DOHH2 (cell line): Measurements from ENCODE around the gene RAD51B.

Source experiments
- H3F3A ChIP-seq: fragments of 200-600 bp; sonication (generic), shearing (Covaris generic); 2 replicates; pipeline ENCODE4 v1.6.0; 2016; ENCODE audit warnings: antibody characterized with exemption, mild to moderate bottlenecking; ENCODE audit not compliant: control insufficient read depth, insufficient read depth
- H3K27ac ChIP-seq: fragments of 200-600 bp; sonication (generic); 2 replicates; pipeline ENCODE4 v1.5.1; 2014; ENCODE audit warnings: low read depth, mild to moderate bottlenecking, low read length, moderate library complexity
- H3K27me3 ChIP-seq: fragments of 200-600 bp; sonication (generic); 2 replicates; pipeline ENCODE4 v1.6.1; 2014; ENCODE audit warnings: mild to moderate bottlenecking, low read length, mixed read lengths; ENCODE audit not compliant: control insufficient read depth
- H3K36me3 ChIP-seq: fragments of 200-600 bp; sonication (generic); 2 replicates; pipeline ENCODE4 v1.6.1; 2014; ENCODE audit warnings: mild to moderate bottlenecking, low read length, moderate library complexity, mixed read lengths; ENCODE audit not compliant: control insufficient read depth
- H3K4me1 ChIP-seq: fragments of 200-600 bp; sonication (generic); 2 replicates; pipeline ENCODE4 v1.6.1; 2014; ENCODE audit warnings: mild to moderate bottlenecking, low read length, mixed read lengths; ENCODE audit not compliant: control insufficient read depth
- H3K4me2 ChIP-seq: fragments of 200-600 bp; sonication (generic); 2 replicates; pipeline ENCODE4 v1.6.0; 2014; ENCODE audit warnings: mild to moderate bottlenecking, low read length, moderate library complexity
- H3K4me3 ChIP-seq: fragments of 200-600 bp; sonication (generic); 2 replicates; pipeline ENCODE4 v1.5.1; 2014; ENCODE audit warnings: mild to moderate bottlenecking, low read length, mixed read lengths
- H3K79me2 ChIP-seq: fragments of 200-600 bp; sonication (generic); 2 replicates; pipeline ENCODE4 v1.6.1; 2014; ENCODE audit warnings: mild to moderate bottlenecking, low read length, mixed read lengths; ENCODE audit not compliant: control insufficient read depth
- H3K9me2 ChIP-seq: fragments of 200-600 bp; sonication (generic); replicated peaks from 2 replicates; pipeline ENCODE4 v1.6.1; 2014; ENCODE audit warnings: mild to moderate bottlenecking, low read length, mixed read lengths; ENCODE audit not compliant: control insufficient read depth
- H3K9me3 ChIP-seq: fragments of 200-600 bp; sonication (generic); 2 replicates; pipeline ENCODE4 v1.6.1; 2014; ENCODE audit warnings: antibody characterized with exemption, low read length, mixed read lengths; ENCODE audit not compliant: control insufficient read depth, insufficient read depth
- H4K20me1 ChIP-seq: fragments of 200-600 bp; sonication (generic); 2 replicates; pipeline ENCODE4 v1.6.0; 2014; ENCODE audit warnings: low read depth, mild to moderate bottlenecking, antibody characterized with exemption, low read length, moderate library complexity; ENCODE audit not compliant: control insufficient read depth, insufficient read depth
- CTCF ChIP-seq: fragments of 200-600 bp; sonication (generic); IDR thresholded peaks from one replicate; pipeline ENCODE4 v1.5.1; 2014; ENCODE audit warnings: antibody characterized with exemption, mild to moderate bottlenecking, low read depth, low read length; ENCODE audit not compliant: poor library complexity, severe bottlenecking
- EZH2phosphoT487 ChIP-seq: fragments of 200-600 bp; sonication (generic); IDR thresholded peaks from 2 replicates; pipeline ENCODE4 v1.6.1; 2017; ENCODE audit warnings: borderline replicate concordance, mild to moderate bottlenecking, antibody characterized with exemption, low read length, moderate library complexity, mixed read lengths

RAD51B gene

GRCh38 chr14:68619790-68620574 lies 800.4 kb downstream of the RAD51B start:
- Histone ChIP-seq H3K27ac (no peak overlapping the region), H3K4me1 (no peaks in the 10 kb centered on the region), H3K9me2 (no peaks in the 10 kb centered on the region), H3K27me3 (no peaks in the 10 kb centered on the region), H3K79me2 (no peaks in the 10 kb centered on the region), H4K20me1 (no peaks in the 10 kb centered on the region), H3K4me2 (no peak overlapping the region), H3K4me3 (no peak overlapping the region), H3K36me3 (no peaks in the 10 kb centered on the region), H3K9me3 (peaks cover 26% of the 10 kb centered on the region), H3F3A (no peaks in the 10 kb centered on the region)
- no peak for TF ChIP-seq EZH2phosphoT487
- TF ChIP-seq CTCF = no peak

- no peak overlapping the region for H3K27ac ChIP-seq
- no peaks in the 10 kb centered on the region for H4K20me1 ChIP-seq
- no peaks in the 10 kb centered on the region for H3F3A ChIP-seq
- H3K4me1 ChIP-seq = no peaks in the 10 kb centered on the region
- H3K9me2 ChIP-seq = no peaks in the 10 kb centered on the region
- no peak overlapping the region for H3K4me3 ChIP-seq
- TF ChIP-seq EZH2phosphoT487 (no peak), CTCF (no peak)
- H3K36me3 ChIP-seq = no peaks in the 10 kb centered on the region
- H3K9me3 ChIP-seq = peaks cover 20% of the 10 kb centered on the region
- no peak overlapping the region for H3K4me2 ChIP-seq
- H3K27me3 ChIP-seq = no peaks in the 10 kb centered on the region
- H3K79me2 ChIP-seq = no peaks in the 10 kb centered on the region
Measured at GRCh38 chr14:68621400-68622365, 802.1 kb downstream of the RAD51B start.

GRCh38 chr14:68622856-68623255 lies 803.3 kb downstream of the RAD51B start:
- Histone ChIP-seq H3K9me2 (no peaks in the 10 kb centered on the region), H3K4me1 (peaks cover under 1% of the 10 kb centered on the region; the same call in 1 of the 2 replicates), H3K4me2 (no peak overlapping the region), H3F3A (no peaks in the 10 kb centered on the region), H3K27ac (no peak overlapping the region), H3K36me3 (no peaks in the 10 kb centered on the region), H4K20me1 (no peaks in the 10 kb centered on the region), H3K4me3 (no peak overlapping the region), H3K9me3 (peaks cover 9% of the 10 kb centered on the region; the same call in 1 of the 2 replicates), H3K79me2 (no peaks in the 10 kb centered on the region), H3K27me3 (no peaks in the 10 kb centered on the region)
- no peak for TF ChIP-seq CTCF
- no peak for TF ChIP-seq EZH2phosphoT487
